DOHH2 (cell line): Measurements from ENCODE around the gene ERC2.

Experiments
- EZH2phosphoT487 ChIP-seq: fragments of 200-600 bp; sonication (generic); IDR thresholded peaks from 2 replicates; pipeline ENCODE4 v1.6.1; 2017; ENCODE audit warnings: borderline replicate concordance, mild to moderate bottlenecking, antibody characterized with exemption, low read length, moderate library complexity, mixed read lengths
- TF ChIP-seq, protein P1 (sequence below): fragments of 200-600 bp; sonication (generic); IDR thresholded peaks from one replicate; pipeline ENCODE4 v1.5.1; 2014; ENCODE audit warnings: antibody characterized with exemption, mild to moderate bottlenecking, low read depth, low read length; ENCODE audit not compliant: poor library complexity, severe bottlenecking

DNA sequence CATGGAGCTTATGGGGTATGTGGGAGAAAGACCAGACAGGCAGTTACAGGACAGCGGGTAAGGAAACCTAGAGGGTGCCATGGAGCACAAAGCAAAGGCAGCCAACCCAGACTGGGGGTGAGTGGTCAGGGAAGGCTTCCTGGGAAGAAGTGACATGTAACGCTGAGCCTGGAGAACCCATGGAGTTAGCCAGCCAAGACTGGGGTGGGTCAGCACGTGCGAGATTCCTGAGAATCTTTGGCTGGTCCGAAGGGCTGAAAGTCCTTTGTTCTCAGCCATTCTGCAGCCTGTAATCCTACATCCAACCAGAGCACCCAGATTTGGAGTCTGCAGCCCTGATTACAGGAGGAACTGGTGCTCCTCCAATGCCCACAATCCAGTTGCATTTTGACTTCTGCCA is 861.1 kb downstream of the ERC2 start:
- TF ChIP-seq, protein P1, sequence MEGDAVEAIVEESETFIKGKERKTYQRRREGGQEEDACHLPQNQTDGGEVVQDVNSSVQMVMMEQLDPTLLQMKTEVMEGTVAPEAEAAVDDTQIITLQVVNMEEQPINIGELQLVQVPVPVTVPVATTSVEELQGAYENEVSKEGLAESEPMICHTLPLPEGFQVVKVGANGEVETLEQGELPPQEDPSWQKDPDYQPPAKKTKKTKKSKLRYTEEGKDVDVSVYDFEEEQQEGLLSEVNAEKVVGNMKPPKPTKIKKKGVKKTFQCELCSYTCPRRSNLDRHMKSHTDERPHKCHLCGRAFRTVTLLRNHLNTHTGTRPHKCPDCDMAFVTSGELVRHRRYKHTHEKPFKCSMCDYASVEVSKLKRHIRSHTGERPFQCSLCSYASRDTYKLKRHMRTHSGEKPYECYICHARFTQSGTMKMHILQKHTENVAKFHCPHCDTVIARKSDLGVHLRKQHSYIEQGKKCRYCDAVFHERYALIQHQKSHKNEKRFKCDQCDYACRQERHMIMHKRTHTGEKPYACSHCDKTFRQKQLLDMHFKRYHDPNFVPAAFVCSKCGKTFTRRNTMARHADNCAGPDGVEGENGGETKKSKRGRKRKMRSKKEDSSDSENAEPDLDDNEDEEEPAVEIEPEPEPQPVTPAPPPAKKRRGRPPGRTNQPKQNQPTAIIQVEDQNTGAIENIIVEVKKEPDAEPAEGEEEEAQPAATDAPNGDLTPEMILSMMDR, result no peak
- no peak for TF ChIP-seq EZH2phosphoT487
